ENCODE data around the gene PDSS2.

PDSS2 gene

GRCh38 chr6:107230448-107230847 lies 228.9 kb downstream of the PDSS2 start:
- Histone ChIP-seq H3K14ac (ENCODE audit: low read length in 2 of 2) (no peak overlapping the region), H4K8ac (ENCODE audit: low read length) (no peak overlapping the region), H3K36me3 (ENCODE audit: control insufficient read depth in 1 of 2, insufficient read depth in 2 of 2, low read depth in 1 of 2, low read length in 2 of 2) (peaks cover 0 to 4% of the 10 kb centered on the region in 2 experiments), H3K27me3 (ENCODE audit: control insufficient read depth in 1 of 2, insufficient read depth in 1 of 2, low read length in 2 of 2) (no peaks in the 10 kb centered on the region), H3K4ac (ENCODE audit: low read depth in 1 of 2, low read length in 2 of 2) (peak overlapping the region in 1 of 2 experiments; percentile 24), H3K9me3 (ENCODE audit: control insufficient read depth, low read length) (no peaks in the 10 kb centered on the region), H2AK5ac (ENCODE audit: low read length, severe bottlenecking) (no peak overlapping the region), H3K79me1 (replicated peaks; ENCODE audit: low read length, poor library complexity, severe bottlenecking) (no peaks in the 10 kb centered on the region), H2BK5ac (ENCODE audit: low read depth, low read length, poor library complexity, severe bottlenecking) (no peak overlapping the region), H2BK120ac (ENCODE audit: low read depth, low read length) (no peak overlapping the region), H3K18ac (ENCODE audit: low read depth in 1 of 2, low read length in 2 of 2) (peak overlapping the region in 1 of 2 experiments; percentile 8), H3K9ac (ENCODE audit: low read length) (peak overlapping the region; percentile 18), H3K23ac (ENCODE audit: low read length in 2 of 2) (no peak overlapping the region), H2AFZ (ENCODE audit: low read depth, low read length) (no peak overlapping the region), H4K91ac (ENCODE audit: low read length) (no peak overlapping the region), H3K4me1 (ENCODE audit: control insufficient read depth, insufficient read depth, low read depth, low read length) (no peaks in the 10 kb centered on the region), H3K4me2 (ENCODE audit: low read length, poor library complexity, severe bottlenecking) (no peak overlapping the region), H3K4me3 (ENCODE audit: insufficient read depth in 1 of 2, low read depth in 1 of 2, low read length in 2 of 2) (no peak overlapping the region), H2BK15ac (ENCODE audit: low read depth, poor library complexity, severe bottlenecking) (no peak overlapping the region), H3K27ac (ENCODE audit: low read length, poor library complexity, severe bottlenecking) (no peak overlapping the region), H2BK12ac (ENCODE audit: low read length in 2 of 2) (no peak overlapping the region)
- WGBS = no CpG with 5 or more reads among the region's 1 CpG
- no peak for DNase-seq

- H4K91ac ChIP-seq (ENCODE audit: low read length) = no peak overlapping the region
- H3K4me2 ChIP-seq (ENCODE audit: low read length, poor library complexity, severe bottlenecking) = no peak overlapping the region
- H3K27ac ChIP-seq (ENCODE audit: low read length, poor library complexity, severe bottlenecking) = no peak overlapping the region
- H2BK12ac ChIP-seq (ENCODE audit: low read length in 2 of 2) = no peak overlapping the region
- H2AFZ ChIP-seq (ENCODE audit: low read depth, low read length) = no peak overlapping the region
- no peak overlapping the region for H3K4me3 ChIP-seq (ENCODE audit: insufficient read depth in 1 of 2, low read depth in 1 of 2, low read length in 2 of 2)
- peaks cover 0 to 4% of the 10 kb centered on the region in 2 experiments for H3K36me3 ChIP-seq (ENCODE audit: control insufficient read depth in 1 of 2, insufficient read depth in 2 of 2, low read depth in 1 of 2, low read length in 2 of 2)
- peak overlapping the region in 1 of 2 experiments; percentile 24 for H3K4ac ChIP-seq (ENCODE audit: low read depth in 1 of 2, low read length in 2 of 2)
- no peaks in the 10 kb centered on the region for H3K9me3 ChIP-seq (ENCODE audit: control insufficient read depth, low read length)
- no peaks in the 10 kb centered on the region for H3K4me1 ChIP-seq (ENCODE audit: control insufficient read depth, insufficient read depth, low read depth, low read length)
- DNase-seq = peak; percentile 32
- no peak overlapping the region for H2AK5ac ChIP-seq (ENCODE audit: low read length, severe bottlenecking)
- H3K9ac ChIP-seq (ENCODE audit: low read length) = peak overlapping the region; percentile 18
- H3K79me1 ChIP-seq (replicated peaks; ENCODE audit: low read length, poor library complexity, severe bottlenecking) = no peaks in the 10 kb centered on the region
- H3K18ac ChIP-seq (ENCODE audit: low read depth in 1 of 2, low read length in 2 of 2) = no peak overlapping the region
- H2BK15ac ChIP-seq (ENCODE audit: low read depth, poor library complexity, severe bottlenecking) = no peak overlapping the region
- no peak overlapping the region for H3K14ac ChIP-seq (ENCODE audit: low read length in 2 of 2)
- no peak overlapping the region for H4K8ac ChIP-seq (ENCODE audit: low read length)
- H2BK5ac ChIP-seq (ENCODE audit: low read depth, low read length, poor library complexity, severe bottlenecking) = no peak overlapping the region
- H2BK120ac ChIP-seq (ENCODE audit: low read depth, low read length) = no peak overlapping the region
- 68% methylated on average over 2 of the region's 2 CpGs for WGBS
- no peaks in the 10 kb centered on the region for H3K27me3 ChIP-seq (ENCODE audit: control insufficient read depth in 1 of 2, insufficient read depth in 1 of 2, low read length in 2 of 2)
- H3K23ac ChIP-seq (ENCODE audit: low read length in 2 of 2) = no peak overlapping the region
These were observed 229.3 kb downstream of the PDSS2 start for GRCh38 chr6:107230024-107230423.

- Histone ChIP-seq H3K79me1 (replicated peaks; ENCODE audit: low read length, poor library complexity, severe bottlenecking) (no peaks in the 10 kb centered on the region), H2BK15ac (ENCODE audit: low read depth, poor library complexity, severe bottlenecking) (no peak overlapping the region), H4K91ac (ENCODE audit: low read length) (no peak overlapping the region), H3K14ac (ENCODE audit: low read length in 2 of 2) (no peak overlapping the region), H3K4me2 (ENCODE audit: low read length, poor library complexity, severe bottlenecking) (no peak overlapping the region), H2AFZ (ENCODE audit: low read depth, low read length) (no peak overlapping the region), H3K23ac (ENCODE audit: low read length in 2 of 2) (no peak overlapping the region), H2AK5ac (ENCODE audit: low read length, severe bottlenecking) (no peak overlapping the region), H3K18ac (ENCODE audit: low read depth in 1 of 2, low read length in 2 of 2) (no peak overlapping the region), H3K27me3 (ENCODE audit: control insufficient read depth in 1 of 2, insufficient read depth in 1 of 2, low read length in 2 of 2) (no peaks in the 10 kb centered on the region), H2BK12ac (ENCODE audit: low read length in 2 of 2) (no peak overlapping the region), H3K9ac (ENCODE audit: low read length) (no peak overlapping the region), H2BK120ac (ENCODE audit: low read depth, low read length) (no peak overlapping the region), H3K27ac (ENCODE audit: low read length, poor library complexity, severe bottlenecking) (no peak overlapping the region), H3K9me3 (ENCODE audit: control insufficient read depth, low read length) (no peaks in the 10 kb centered on the region), H3K4me1 (ENCODE audit: control insufficient read depth, insufficient read depth, low read depth, low read length) (no peaks in the 10 kb centered on the region), H4K8ac (ENCODE audit: low read length) (no peak overlapping the region), H3K4me3 (ENCODE audit: insufficient read depth in 1 of 2, low read depth in 1 of 2, low read length in 2 of 2) (no peak overlapping the region), H3K4ac (ENCODE audit: low read depth in 1 of 2, low read length in 2 of 2) (no peak overlapping the region), H2BK5ac (ENCODE audit: low read depth, low read length, poor library complexity, severe bottlenecking) (no peak overlapping the region), H3K36me3 (ENCODE audit: control insufficient read depth in 1 of 2, insufficient read depth in 2 of 2, low read depth in 1 of 2, low read length in 2 of 2) (peaks cover 0 to 4% of the 10 kb centered on the region in 2 experiments)
- WGBS = 100% methylated on average over 1 of the region's 1 CpG
- DNase-seq = no peak
These were observed 230.6 kb downstream of the PDSS2 start for GRCh38 chr6:107228754-107229153.

- no peak overlapping the region for H2BK120ac ChIP-seq (ENCODE audit: low read depth, low read length)
These were observed 237.8 kb downstream of the PDSS2 start for GRCh38 chr6:107221519-107221918.

More at GRCh38 chr6:107221519-107221918, 237.8 kb downstream of the PDSS2 start:
- WGBS = 100% methylated on average over 1 of the region's 2 CpGs
- Histone ChIP-seq H2BK12ac (ENCODE audit: low read length in 2 of 2) (no peak overlapping the region), H3K4me2 (ENCODE audit: low read length, poor library complexity, severe bottlenecking) (no peak overlapping the region), H3K27ac (ENCODE audit: low read length, poor library complexity, severe bottlenecking) (no peak overlapping the region), H2AFZ (ENCODE audit: low read depth, low read length) (no peak overlapping the region), H3K4ac (ENCODE audit: low read depth in 1 of 2, low read length in 2 of 2) (no peak overlapping the region), H3K9me3 (ENCODE audit: control insufficient read depth, low read length) (no peaks in the 10 kb centered on the region), H3K4me1 (ENCODE audit: control insufficient read depth, insufficient read depth, low read depth, low read length) (no peaks in the 10 kb centered on the region), H3K14ac (ENCODE audit: low read length in 2 of 2) (no peak overlapping the region), H2BK15ac (ENCODE audit: low read depth, poor library complexity, severe bottlenecking) (no peak overlapping the region), H3K4me3 (ENCODE audit: insufficient read depth in 1 of 2, low read depth in 1 of 2, low read length in 2 of 2) (no peak overlapping the region), H2AK5ac (ENCODE audit: low read length, severe bottlenecking) (no peak overlapping the region), H3K23ac (ENCODE audit: low read length in 2 of 2) (no peak overlapping the region), H2BK5ac (ENCODE audit: low read depth, low read length, poor library complexity, severe bottlenecking) (no peak overlapping the region), H3K27me3 (ENCODE audit: control insufficient read depth in 1 of 2, insufficient read depth in 1 of 2, low read length in 2 of 2) (no peaks in the 10 kb centered on the region), H3K9ac (ENCODE audit: low read length) (no peak overlapping the region), H4K8ac (ENCODE audit: low read length) (no peak overlapping the region), H4K91ac (ENCODE audit: low read length) (no peak overlapping the region), H3K79me1 (replicated peaks; ENCODE audit: low read length, poor library complexity, severe bottlenecking) (no peaks in the 10 kb centered on the region), H3K18ac (ENCODE audit: low read depth in 1 of 2, low read length in 2 of 2) (no peak overlapping the region), H3K36me3 (ENCODE audit: control insufficient read depth in 1 of 2, insufficient read depth in 2 of 2, low read depth in 1 of 2, low read length in 2 of 2) (no peaks in the 10 kb centered on the region)
- DNase-seq = no peak
